ENCODE results near the gene OLR1. TPM values are rescaled to one million over a fixed set of nuclear protein-coding genes. Genes with fewer than 3 reads are reported as not detected.
A peak's percentile ranks its signal among the peaks of the same experiment; 100 is the strongest.

OLR1 gene
- total and polyA plus RNA-seq, 2 donors (not counting 3 experiments of a cell fraction or from before 2014, with no cell fraction given) = not detected

DNA sequence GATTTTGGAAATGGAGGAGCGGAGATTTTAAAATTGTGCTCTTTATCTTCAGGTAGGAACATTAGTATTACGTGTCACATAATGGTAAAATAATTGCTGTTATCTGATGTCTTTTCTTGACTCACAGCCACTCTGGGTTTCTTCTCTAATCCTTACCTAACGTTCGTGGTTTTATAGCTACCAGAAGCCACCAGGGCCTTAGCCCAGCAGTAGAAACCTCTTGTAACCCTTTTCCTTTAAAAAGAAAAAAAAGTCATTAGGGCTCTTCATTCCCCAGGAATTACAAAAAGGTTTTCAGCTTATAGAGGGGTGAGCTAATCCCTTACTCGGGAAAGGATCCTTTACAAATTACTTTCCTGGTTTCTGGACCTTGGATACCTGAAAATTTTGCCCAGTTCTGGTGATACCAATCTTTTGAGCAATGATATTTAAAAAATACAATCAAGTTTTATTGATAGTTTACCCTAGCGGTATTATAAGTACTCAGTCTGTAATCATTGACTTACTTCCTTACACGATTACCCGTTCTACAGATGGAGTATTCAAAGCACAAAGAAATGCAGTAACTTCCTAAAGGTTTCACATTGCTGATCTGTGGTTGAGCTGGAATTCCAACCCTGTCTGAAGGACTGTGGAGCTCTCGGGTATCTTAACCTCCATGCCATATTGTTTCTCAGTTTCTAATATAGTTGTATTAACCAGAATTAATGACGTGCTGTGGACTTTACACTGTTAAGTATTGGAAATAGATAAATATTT, 42.4 kb upstream of the OLR1 start:
- BruUV-seq (replicated peaks) = no TSS peak

More for the DNA sequence above, 42.4 kb upstream of the OLR1 start:
- no peaks in the 10 kb centered on the region for H3K27me3 ChIP-seq (ENCODE audit: control insufficient read depth in 2 of 2, insufficient read depth in 2 of 2, low read length in 2 of 2)
- peak overlapping the region; percentile 96 for H3K27ac ChIP-seq (ENCODE audit: insufficient read depth, low read depth, low read length)
- no peak overlapping the region for H2AFZ ChIP-seq (ENCODE audit: low read depth, low read length)
- intact Hi-C loops (cut with micrococcal nuclease) = loop anchor here (5.0 kb wide), 2 partner anchors 197 to 458 kb away; partner anchors contain the start of gene STYK1
- H3K4me1 ChIP-seq (ENCODE audit: control insufficient read depth, extremely low read depth, insufficient read depth, low read length) = peaks cover 11% of the 10 kb centered on the region
- CTCF ChIA-PET = interaction anchor here (1.1 to 4.0 kb wide), 5 partner anchors 9 to 536 kb away, joined by 3 to 22 read pairs (median 6); no protein-coding TSS in a partner anchor
- no peaks in the 10 kb centered on the region for H3K9me1 ChIP-seq (replicated peaks; ENCODE audit: control insufficient read depth, extremely low read depth, insufficient read depth, low read length)
- TF ChIP-seq POLR2AphosphoS5 (IDR thresholded peaks at IDR 0.05; ENCODE audit: insufficient read depth, low read depth, low read length) (no peak), FOS (IDR thresholded peaks at IDR 0.05; ENCODE audit: borderline replicate concordance, insufficient read depth, low read length) (no peak), POLR2A (IDR thresholded peaks at IDR 0.05; ENCODE audit: low read depth, low read length) (no peak), JUN (IDR thresholded peaks at IDR 0.05; ENCODE audit: borderline replicate concordance, insufficient read depth, insufficient read length, low read depth) (no peak), EZH2 (IDR thresholded peaks at IDR 0.05; ENCODE audit: borderline replicate concordance, low read depth, low read length, severe bottlenecking) (no peak), MYC (IDR thresholded peaks at IDR 0.05; ENCODE audit: low read depth, low read length) (no peak), GATA2 (IDR thresholded peaks at IDR 0.05; ENCODE audit: insufficient read depth, insufficient read length, low read depth, low read length) (no peak)
- TF ChIP-seq, protein P1, sequence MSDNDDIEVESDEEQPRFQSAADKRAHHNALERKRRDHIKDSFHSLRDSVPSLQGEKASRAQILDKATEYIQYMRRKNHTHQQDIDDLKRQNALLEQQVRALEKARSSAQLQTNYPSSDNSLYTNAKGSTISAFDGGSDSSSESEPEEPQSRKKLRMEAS (IDR thresholded peaks at IDR 0.05; ENCODE audit: insufficient read depth, insufficient read length) = no peak
- TF ChIP-seq, protein P2, sequence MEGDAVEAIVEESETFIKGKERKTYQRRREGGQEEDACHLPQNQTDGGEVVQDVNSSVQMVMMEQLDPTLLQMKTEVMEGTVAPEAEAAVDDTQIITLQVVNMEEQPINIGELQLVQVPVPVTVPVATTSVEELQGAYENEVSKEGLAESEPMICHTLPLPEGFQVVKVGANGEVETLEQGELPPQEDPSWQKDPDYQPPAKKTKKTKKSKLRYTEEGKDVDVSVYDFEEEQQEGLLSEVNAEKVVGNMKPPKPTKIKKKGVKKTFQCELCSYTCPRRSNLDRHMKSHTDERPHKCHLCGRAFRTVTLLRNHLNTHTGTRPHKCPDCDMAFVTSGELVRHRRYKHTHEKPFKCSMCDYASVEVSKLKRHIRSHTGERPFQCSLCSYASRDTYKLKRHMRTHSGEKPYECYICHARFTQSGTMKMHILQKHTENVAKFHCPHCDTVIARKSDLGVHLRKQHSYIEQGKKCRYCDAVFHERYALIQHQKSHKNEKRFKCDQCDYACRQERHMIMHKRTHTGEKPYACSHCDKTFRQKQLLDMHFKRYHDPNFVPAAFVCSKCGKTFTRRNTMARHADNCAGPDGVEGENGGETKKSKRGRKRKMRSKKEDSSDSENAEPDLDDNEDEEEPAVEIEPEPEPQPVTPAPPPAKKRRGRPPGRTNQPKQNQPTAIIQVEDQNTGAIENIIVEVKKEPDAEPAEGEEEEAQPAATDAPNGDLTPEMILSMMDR (IDR thresholded peaks at IDR 0.05; ENCODE audit: extremely low read depth in 1 of 2, insufficient read depth in 1 of 2, low read depth in 1 of 2, low read length in 2 of 2) = no peak
- DNase-seq (ENCODE audit: low read depth, low spot score) = peak; percentile 67
- no peaks in the 10 kb centered on the region for H4K20me1 ChIP-seq (replicated peaks; ENCODE audit: control insufficient read depth, extremely low read depth, insufficient read depth, low read length)
- peak; percentile 79 for FAIRE-seq
- no peaks in the 10 kb centered on the region for H3K9me3 ChIP-seq (replicated peaks; ENCODE audit: control insufficient read depth, insufficient read depth, low read length)
- H3K4me2 ChIP-seq (ENCODE audit: insufficient read depth, low read length) = peak overlapping the region; percentile 100
- H3K9ac ChIP-seq (replicated peaks; ENCODE audit: extremely low read depth, insufficient read depth, low read length) = peak overlapping the region; percentile 98
- dilution Hi-C loops (cut with MboI; ENCODE audit: extremely low pct_ligation_motif_present, low sequenced_read_pairs) = no loop called here
- peaks cover 0 to 3% of the 10 kb centered on the region in 2 experiments for H3K36me3 ChIP-seq (ENCODE audit: control insufficient read depth in 2 of 2, extremely low read depth in 1 of 2, insufficient read depth in 2 of 2, low read length in 2 of 2)
- POLR2A ChIA-PET = interaction anchor here (0.8 kb wide), 1 partner anchor 13 kb away, joined by 3 read pairs; no protein-coding TSS in a partner anchor
- peak overlapping the region; percentile 46 to 99 (median 93) for H3K4me3 ChIP-seq (replicated peaks in 1 of 3; ENCODE audit: insufficient read depth in 1 of 3, low read depth in 1 of 3, low read length in 3 of 3)
- H3K79me2 ChIP-seq (ENCODE audit: control insufficient read depth, insufficient read depth, low read length) = peaks cover 38% of the 10 kb centered on the region

Measured in endothelial cell of umbilical vein (primary cell).